Stimulated activated CD4-positive, alpha-beta T cell treated with anti-CD3 and anti-CD28 coated beads, Interleukin-2, amount 100 ng/mL, for 4 hours (primary cell): ENCODE measurements around the gene DOCK9.

Experiments
- DNase-seq: peaks from one replicate; pipeline ENCODE4 v3.0.0-alpha.2; 2020; ENCODE audit warnings: low read depth

DOCK9 gene

DNA sequence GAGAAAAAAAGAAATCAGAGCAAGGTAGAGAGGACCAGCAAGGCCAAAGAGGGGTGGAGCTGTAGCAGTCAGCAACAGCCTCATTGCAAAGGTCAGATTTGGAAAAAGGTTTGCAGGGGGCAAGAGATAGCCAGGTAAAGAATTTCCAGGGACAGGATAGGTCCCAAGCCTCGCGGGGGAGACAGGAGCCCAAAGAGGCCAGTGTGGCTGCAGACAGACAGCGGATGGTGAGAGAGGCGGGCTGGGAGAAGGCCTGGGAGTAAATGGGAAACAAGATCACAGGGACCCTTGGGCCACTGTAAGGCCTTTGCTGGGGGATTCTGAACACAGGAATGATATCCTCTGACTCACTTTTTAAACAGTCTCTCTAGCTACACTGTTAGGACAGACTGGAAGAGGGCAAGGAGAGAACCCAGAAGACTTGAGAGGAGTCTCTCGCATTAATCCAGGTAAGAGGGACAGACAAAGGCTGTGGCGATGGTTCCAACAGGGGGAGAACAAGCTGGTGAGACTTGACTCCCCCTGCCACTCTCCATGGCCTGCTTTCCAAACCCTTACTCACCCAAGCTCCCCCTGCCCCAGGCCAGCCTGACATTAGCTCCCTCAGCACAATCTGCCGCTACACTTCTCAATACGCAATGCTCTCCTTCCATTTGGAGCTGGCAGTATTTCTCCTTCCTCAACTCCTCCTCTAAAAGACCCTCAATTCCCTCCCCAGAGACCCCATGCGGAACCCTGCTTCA is 31.8 kb downstream of the DOCK9 start:
- no peak for DNase-seq

DNA sequence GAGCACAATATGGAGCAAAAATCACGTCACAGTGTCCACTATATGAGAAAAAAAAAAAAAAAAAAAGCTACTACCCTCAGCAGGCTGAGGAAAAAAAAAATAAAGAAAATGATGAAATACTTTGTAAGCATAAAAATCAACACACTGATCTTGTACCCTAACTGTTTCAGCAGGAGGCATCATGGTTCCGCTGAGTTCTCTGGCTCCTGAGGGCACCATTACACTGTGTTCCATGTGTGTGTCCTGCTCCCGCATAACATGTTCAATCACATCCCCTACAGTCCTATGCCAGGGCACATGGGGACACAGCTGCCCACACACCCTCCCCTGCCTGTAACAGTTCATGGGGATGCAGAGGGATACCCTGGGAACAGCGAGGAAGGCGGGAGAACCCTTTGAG is 33.5 kb downstream of the DOCK9 start:
- DNase-seq: no peak

GRCh38 chr13:98942997-98943396 is 34.9 kb downstream of the DOCK9 start:
- no peak for DNase-seq

GRCh38 chr13:98942485-98942884 is 35.4 kb downstream of the DOCK9 start:
- no peak for DNase-seq

DNA sequence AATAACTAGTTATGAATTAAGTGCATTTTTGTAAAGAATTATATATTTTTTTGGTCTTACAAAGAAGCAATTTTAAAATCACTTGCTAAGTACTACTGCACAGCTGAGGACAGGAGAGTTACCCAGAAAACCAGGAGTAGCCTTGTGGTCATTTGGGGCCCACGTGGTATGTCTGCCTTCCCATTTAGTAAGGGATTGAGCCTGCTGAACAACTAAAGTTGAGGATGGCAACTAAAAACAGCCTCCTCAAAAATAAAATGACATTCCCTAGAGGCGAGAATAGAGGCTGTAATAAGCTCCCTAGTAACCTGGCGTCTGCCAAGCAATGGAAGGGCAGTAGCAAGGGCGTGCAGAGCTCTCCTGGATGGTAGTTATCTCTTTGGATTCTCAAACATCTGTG is 36.3 kb downstream of the DOCK9 start:
- no peak for DNase-seq

DNA sequence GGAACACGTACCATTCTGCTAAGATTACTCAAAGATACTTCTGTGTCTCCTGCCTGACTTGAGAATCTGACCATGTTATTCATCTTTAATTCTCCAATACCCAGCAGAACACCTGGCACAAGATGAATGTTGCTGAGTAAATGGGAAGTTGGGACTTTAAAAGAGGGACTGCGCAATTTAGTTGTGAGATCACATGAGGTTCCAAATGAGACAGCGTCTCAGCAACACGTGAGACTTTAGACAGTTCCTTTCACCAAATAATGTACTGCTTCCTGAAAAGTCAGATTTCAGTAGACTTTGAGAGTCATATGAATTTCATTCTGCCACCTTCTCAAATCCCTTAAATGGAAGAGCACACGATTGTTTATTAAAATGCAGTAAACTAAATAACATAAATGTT is 36.7 kb downstream of the DOCK9 start:
- no peak for DNase-seq

- no peak for DNase-seq
Observed at GRCh38 chr13:98940325-98941001, 37.4 kb downstream of the DOCK9 start.

GRCh38 chr13:98939660-98940191 is 38.1 kb downstream of the DOCK9 start:
- DNase-seq: no peak

- DNase-seq: no peak
Observed at GRCh38 chr13:98938801-98939200, 39.1 kb downstream of the DOCK9 start.

- DNase-seq: no peak
Observed at GRCh38 chr13:98937911-98938381, 39.9 kb downstream of the DOCK9 start.

- no peak for DNase-seq
Observed at GRCh38 chr13:98934243-98934642, 43.6 kb downstream of the DOCK9 start.

DNA sequence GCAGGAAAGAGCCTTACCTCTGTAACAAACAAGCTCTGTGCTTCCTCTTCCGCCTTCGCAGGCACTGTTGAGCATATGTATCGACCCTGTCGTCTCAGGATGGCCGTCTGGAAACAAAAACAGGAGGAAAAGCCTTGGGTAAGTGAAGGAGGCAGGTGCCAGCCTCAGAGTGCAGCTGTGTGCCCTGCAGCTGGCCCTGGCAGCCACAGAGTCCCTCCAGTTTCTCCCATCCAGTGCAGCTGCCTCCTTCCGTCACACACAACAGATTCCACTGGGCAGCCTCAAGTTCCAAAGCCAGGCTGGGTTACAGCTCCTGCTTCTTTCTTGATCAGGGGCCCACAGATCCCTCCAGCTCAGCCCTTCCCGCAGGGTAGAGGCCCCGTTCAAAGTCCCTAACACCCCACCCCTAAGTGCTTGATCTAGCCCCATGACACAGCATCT is 47.7 kb downstream of the DOCK9 start:
- DNase-seq: no peak

DNA sequence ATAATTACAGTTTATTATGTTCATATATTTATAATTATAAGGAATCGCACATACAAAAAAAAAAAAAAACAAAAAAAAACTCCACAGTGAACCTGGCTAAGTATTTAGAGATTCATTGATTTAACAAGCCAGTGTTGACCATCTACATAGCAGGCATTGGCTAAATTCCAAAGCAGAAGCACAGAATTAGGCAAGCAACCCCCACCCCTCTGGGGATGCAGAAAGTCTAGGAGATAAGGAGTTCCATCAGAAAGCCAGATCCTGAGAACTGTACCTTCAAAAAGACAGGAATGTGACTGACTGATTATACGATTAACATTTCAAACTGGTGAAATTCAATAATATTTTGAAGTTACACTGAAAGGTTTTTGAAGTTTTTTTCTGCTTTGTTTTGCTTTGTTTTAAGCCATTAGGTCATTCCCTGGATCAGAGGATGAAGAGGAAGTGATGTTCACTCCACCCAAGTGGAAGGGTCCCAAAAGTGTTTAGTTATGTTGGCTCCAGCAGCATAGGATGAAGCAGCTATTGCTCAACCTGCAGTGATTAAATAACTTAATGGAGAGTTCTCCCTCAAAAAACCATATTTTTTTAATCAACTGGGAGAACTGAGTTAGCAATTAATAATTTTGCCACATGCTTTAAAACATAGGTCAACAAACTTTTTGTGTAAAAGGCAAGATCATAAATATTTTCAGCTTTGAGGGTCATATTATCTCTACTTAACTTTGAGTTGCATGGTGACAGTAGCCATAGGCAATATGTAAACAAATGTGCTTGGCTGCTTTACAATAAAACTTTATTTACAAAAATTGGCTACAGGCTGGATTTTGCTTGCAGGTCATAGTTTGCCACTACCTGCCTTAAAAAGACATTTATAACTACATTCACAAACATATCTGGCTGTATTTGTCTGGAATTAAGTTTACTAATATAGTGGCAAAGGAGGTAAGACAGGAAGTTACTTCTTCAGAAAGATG is 49.6 kb downstream of the DOCK9 start:
- no peak for DNase-seq

- no peak for DNase-seq
Observed at GRCh38 chr13:98925949-98926348, 51.9 kb downstream of the DOCK9 start.

DNA sequence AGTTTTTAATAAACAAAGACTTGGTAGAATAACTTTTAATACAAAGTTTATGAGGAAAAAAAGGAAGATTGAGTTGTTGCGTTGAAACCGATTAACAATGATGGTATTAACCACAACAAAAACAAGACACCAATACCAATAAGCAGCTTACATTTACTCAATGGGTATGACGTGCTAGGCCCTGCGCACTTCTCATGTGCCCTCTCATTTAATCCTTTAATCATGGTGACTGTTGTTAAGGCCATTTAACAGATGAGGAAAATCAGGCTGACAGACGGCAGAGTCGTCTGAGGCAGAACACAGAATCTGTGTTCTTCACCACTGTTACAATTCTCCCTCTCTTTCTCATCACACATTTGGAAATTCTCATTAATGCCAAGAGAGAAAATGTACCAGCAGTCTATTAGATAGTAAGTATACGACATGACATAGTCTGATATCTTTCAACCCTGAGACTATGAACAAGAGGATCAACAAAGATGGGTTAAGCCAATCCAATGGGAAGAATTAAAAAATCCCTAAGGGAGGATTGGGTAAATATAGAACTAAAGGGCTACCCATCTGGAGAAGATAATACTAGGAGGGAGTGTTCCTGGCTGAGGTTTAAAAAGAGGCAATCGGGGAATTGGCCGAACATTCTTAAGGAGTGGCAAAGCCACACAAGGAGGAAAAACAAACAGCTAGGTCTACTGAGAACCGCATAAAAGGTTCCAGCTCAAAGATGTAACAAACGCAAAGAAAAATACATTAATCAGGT is 54.0 kb downstream of the DOCK9 start:
- DNase-seq: no peak

DNA sequence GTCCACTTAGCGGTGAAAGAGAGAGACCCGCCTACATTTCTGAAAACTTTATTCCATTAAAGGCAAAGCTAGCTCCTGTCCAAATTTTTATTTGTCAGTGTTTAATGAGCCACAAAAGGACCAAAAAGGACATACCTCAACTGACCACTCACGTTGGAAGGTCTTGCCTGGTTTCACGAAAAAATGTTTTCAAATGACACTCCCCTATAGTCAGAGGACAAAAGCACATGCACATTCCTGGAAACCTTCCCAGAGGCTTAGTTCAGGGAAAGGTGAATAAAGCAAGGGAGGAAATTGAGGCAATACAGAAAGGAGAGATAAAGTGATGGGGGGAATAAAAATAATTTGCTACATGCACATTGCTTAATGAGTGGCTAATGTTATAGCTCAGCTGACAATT is 55.6 kb downstream of the DOCK9 start:
- DNase-seq: no peak

DNA sequence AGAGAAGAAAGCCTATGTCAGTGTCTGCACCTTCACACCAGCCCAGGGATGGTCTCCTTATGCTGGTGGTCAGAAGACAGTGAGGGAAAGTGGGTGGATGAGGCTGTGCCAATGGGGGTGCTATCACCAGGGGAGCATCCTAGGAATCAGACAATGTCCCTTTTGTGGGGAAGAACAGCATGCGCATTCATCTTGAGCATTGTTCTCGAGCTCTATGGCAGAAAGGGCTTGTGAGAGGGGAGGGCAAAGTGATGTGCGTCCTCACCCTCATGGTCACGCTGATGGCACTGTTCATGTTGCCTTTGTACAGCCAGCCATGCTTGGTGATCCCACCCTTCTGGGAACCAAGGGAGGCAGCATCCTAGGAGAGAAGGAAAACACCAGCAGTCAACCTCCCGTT is 56.1 kb downstream of the DOCK9 start:
- DNase-seq: no peak

DNA sequence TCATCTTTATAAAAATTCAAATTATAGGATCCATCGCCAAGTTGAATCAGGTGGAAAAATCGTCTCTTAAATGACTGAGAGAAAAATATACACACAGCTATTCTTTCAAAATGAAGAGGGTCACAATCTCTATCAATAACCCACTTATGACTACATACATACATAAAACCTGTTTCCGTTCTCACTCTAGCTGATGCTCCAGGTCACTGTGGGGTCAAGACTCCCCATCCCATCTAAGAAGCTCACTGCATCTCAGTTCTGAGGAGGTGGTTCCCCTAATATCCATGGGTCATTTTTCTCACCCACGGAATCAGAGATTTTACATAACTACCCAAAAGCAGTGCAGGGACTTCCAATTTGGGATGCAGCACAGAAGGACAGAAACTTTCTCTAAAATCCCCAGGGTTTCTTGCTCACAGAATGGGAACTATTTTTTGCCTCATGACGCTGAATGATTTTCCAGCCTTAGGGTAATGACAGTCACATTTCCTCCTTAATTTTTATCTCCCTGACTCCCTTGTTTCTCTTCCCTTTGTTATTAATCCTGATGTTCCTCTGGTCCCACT is 56.8 kb downstream of the DOCK9 start:
- no peak for DNase-seq

DNA sequence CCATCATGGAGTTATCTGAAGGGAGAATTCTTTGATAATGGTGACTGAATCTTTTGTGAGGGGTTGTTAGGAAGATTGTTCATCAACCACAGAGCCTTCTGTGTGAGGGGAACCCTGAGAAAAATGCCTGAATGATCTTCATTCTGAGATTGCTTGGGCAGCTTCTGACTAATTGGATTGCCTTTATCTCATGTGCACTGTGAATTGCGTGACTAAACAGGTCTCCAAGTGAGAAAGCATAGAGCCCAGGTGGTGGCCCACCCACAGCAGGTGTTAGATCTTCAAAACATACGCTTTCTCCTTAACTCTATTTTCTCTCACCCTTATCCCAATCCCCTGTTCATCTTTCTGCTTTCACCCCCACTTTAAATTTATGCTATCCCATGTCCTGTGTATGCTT is 58.3 kb downstream of the DOCK9 start:
- DNase-seq: no peak

DNA sequence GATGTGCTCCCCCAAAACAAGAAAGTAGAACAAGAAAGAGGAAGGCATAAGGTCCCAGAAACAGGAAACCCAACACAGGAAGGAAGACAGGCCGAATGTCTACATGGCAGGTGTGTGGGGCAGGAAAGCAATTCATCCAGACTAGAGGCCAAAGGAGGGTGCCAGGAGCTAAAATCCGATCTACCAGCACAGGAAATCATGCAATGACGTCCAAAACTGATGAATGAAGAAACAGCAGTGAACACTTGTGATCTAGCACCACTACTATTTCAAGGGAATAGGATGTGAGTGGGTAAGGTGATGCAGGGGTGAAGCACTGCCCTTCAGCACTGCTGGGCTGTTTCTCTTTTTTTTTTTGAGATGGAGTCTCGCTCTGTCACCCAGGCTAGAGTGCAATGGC is 59.1 kb downstream of the DOCK9 start:
- no peak for DNase-seq

DNA sequence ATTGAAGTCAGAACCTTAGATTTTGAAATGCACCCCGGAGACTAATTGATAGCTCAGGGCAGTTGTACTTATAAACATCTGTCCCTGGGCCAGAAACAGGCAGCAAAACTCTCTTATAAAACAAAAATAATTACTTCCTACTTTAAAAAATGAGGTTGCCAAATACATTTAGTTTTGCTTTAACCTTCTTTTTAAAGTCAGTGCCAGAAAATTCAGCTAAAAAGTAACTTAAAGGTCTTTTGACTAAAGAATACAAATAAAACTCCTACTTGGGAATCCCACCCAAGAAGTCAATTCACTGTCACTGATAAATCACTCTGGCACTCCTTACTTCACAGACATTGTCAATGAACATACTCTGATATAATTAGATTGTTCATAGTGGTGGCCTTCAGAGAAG is 60.7 kb downstream of the DOCK9 start:
- no peak for DNase-seq
